HFFc6 (cell line): ENCODE data around the gene CAV1. TPM values are rescaled to one million over a fixed set of nuclear protein-coding genes. Genes with fewer than 3 reads are reported as not detected.

Experiments used
- DNase-seq: peaks from one replicate; pipeline ENCODE4 v3.0.0-alpha.2; 2018
- H3K27ac Mint-ChIP-seq: 2 replicates; pipeline ENCODE4 v1.8.0; 2020; ENCODE audit warnings: mild to moderate bottlenecking, mixed read lengths
- H3K27me3 Mint-ChIP-seq: 2 replicates; pipeline ENCODE4 v1.8.0; 2021; ENCODE audit warnings: mild to moderate bottlenecking, moderate library complexity, mixed read lengths; ENCODE audit not compliant: insufficient read depth
- H3K36me3 Mint-ChIP-seq: 2 replicates; pipeline ENCODE4 v1.8.0; 2021; ENCODE audit warnings: low read depth, mixed read lengths
- H3K4me1 Mint-ChIP-seq: 2 replicates; pipeline ENCODE4 v1.8.0; 2020; ENCODE audit warnings: low read depth, mixed read lengths
- H3K4me3 Mint-ChIP-seq: 2 replicates; pipeline ENCODE4 v1.8.0; 2020; ENCODE audit warnings: mild to moderate bottlenecking, moderate library complexity, mixed read lengths
- H3K9me3 Mint-ChIP-seq: 2 replicates; pipeline ENCODE4 v1.8.0; 2020; ENCODE audit warnings: mild to moderate bottlenecking, mixed read lengths
- CTCF ChIP-seq: fragments of 200-600 bp; sonication (generic); IDR thresholded peaks from 2 replicates; pipeline ENCODE4 v1.5.0; 2021; ENCODE audit warnings: antibody characterized with exemption, mild to moderate bottlenecking
- total RNA-seq, 6 experiments: library from RNA; stranded (reverse); fragmentation: NEBNext Ultra II Directional; extraction: Animal tissue kit (Norgen Biotek cat#: 25700); gene quantifications; 2 replicates in 1 of 6; 3 replicates in 5 of 6; pipeline ENCODE4 v1.2.3, GENCODE V29; 2021

Gene CAV1
- total RNA-seq, 6 experiments from 2014 or later = 938 to 1,171 (median 1,076) TPM

- no peak for TF ChIP-seq CTCF
- H3K4me1 Mint-ChIP-seq = peaks cover 78% of the 10 kb centered on the region
- peak overlapping the region; percentile 68 for H3K27ac Mint-ChIP-seq
- DNase-seq = no peak
- no peaks in the 10 kb centered on the region; the same call in 1 of the 2 replicates for H3K27me3 Mint-ChIP-seq
- peaks cover 58% of the 10 kb centered on the region for H3K36me3 Mint-ChIP-seq
- H3K4me3 Mint-ChIP-seq = no peak overlapping the region; the same call in 1 of the 2 replicates
- no peaks in the 10 kb centered on the region for H3K9me3 Mint-ChIP-seq
These were observed 19.0 kb upstream of the CAV1 start for GRCh38 chr7:116505823-116506222.

GRCh38 chr7:116509982-116510579, 14.8 kb upstream of the CAV1 start:
- Mint-ChIP-seq H3K4me3 (no peak overlapping the region), H3K9me3 (no peaks in the 10 kb centered on the region), H3K27me3 (peaks cover 4% of the 10 kb centered on the region), H3K36me3 (peaks cover 31% of the 10 kb centered on the region), H3K27ac (peak overlapping the region; percentile 56), H3K4me1 (peaks cover 71% of the 10 kb centered on the region)
- TF ChIP-seq CTCF = no peak
- no peak for DNase-seq

- H3K4me3 Mint-ChIP-seq = peak overlapping the region; percentile 43
- peaks cover 24% of the 10 kb centered on the region for H3K36me3 Mint-ChIP-seq
- no peaks in the 10 kb centered on the region for H3K9me3 Mint-ChIP-seq
- no peak for DNase-seq
- no peak for TF ChIP-seq CTCF
- H3K27me3 Mint-ChIP-seq = peaks cover 4% of the 10 kb centered on the region; the same call in 1 of the 2 replicates
- peaks cover 71% of the 10 kb centered on the region for H3K4me1 Mint-ChIP-seq
- peak overlapping the region; percentile 85 for H3K27ac Mint-ChIP-seq
These were observed 14.0 kb upstream of the CAV1 start for GRCh38 chr7:116510795-116511194.

GRCh38 chr7:116511552-116512519, 13.0 kb upstream of the CAV1 start:
- Mint-ChIP-seq H3K9me3 (no peaks in the 10 kb centered on the region), H3K27ac (peak overlapping the region; percentile 85), H3K4me3 (peak overlapping the region; percentile 79), H3K4me1 (peaks cover 64% of the 10 kb centered on the region), H3K27me3 (peaks cover 4% of the 10 kb centered on the region; the same call in 1 of the 2 replicates), H3K36me3 (peaks cover 19% of the 10 kb centered on the region)
- TF ChIP-seq CTCF = no peak
- DNase-seq = peak; percentile 70

DNA sequence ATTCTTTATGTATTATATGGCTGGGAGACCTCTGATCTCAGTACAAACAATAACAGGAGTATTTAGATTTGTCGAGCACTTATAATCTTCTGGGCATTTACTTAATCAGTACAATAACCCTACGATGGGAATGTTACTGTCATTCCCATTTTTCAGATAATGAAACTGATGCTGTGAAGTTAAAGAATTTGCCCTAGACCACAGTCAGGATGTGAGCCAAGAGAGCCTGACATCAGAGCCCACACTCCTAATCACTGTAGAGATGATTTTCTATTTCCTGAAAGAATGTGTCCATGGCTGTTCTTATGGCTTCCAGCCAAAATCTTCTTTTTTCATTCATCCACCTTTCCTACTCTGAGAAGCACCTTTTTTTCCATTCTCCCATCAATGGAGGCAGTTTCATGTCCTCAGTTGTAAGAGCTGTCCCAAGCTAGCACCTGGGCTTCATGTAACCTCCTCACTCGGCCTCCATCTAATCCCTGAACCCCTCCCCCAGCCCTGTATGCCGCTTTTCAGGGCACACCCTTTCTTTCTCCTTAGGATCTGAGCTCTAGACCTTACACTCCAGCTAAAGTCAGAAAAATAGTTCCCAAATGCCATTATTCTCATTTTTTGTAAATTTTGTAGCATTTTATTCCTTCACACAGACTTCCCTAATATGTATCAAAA, 12.2 kb upstream of the CAV1 start:
- peak overlapping the region; percentile 79 for H3K4me3 Mint-ChIP-seq
- no peak for TF ChIP-seq CTCF
- no peak for DNase-seq

More for the DNA sequence above, 12.2 kb upstream of the CAV1 start:
- Mint-ChIP-seq H3K36me3 (peaks cover 13% of the 10 kb centered on the region), H3K9me3 (no peaks in the 10 kb centered on the region), H3K27me3 (peaks cover 4% of the 10 kb centered on the region; the same call in 1 of the 2 replicates), H3K27ac (peak overlapping the region; percentile 85), H3K4me1 (peaks cover 59% of the 10 kb centered on the region)
